GM04503 (cell line): ENCODE results near the gene NNMT.

ENCODE experiments used
- DNase-seq: peaks from one replicate; pipeline ENCODE4 v3.0.0-alpha.2; 2012; ENCODE audit warnings: low read depth

Gene NNMT

GRCh38 chr11:114263513-114264170, 32.6 kb upstream of the NNMT start:
- no peak for DNase-seq

- DNase-seq: no peak
These were observed 31.8 kb upstream of the NNMT start for GRCh38 chr11:114264381-114264780.

- no peak for DNase-seq
These were observed 30.9 kb upstream of the NNMT start for GRCh38 chr11:114265122-114265878.

GRCh38 chr11:114269498-114269897, 26.7 kb upstream of the NNMT start:
- DNase-seq: no peak

- DNase-seq: no peak
These were observed 25.5 kb upstream of the NNMT start for GRCh38 chr11:114270531-114271270.

GRCh38 chr11:114271316-114271715, 24.9 kb upstream of the NNMT start:
- no peak for DNase-seq

- DNase-seq: no peak
These were observed 23.9 kb upstream of the NNMT start for GRCh38 chr11:114272311-114272710.

GRCh38 chr11:114273071-114273470, 23.1 kb upstream of the NNMT start:
- DNase-seq: no peak

GRCh38 chr11:114273890-114274635, 22.1 kb upstream of the NNMT start:
- no peak for DNase-seq

GRCh38 chr11:114274637-114275036, 21.6 kb upstream of the NNMT start:
- no peak for DNase-seq

GRCh38 chr11:114275280-114275679, 20.9 kb upstream of the NNMT start:
- no peak for DNase-seq

GRCh38 chr11:114276077-114276476, 20.1 kb upstream of the NNMT start:
- DNase-seq: no peak

- no peak for DNase-seq
These were observed 18.4 kb upstream of the NNMT start for GRCh38 chr11:114277637-114278341.

- no peak for DNase-seq
These were observed 17.7 kb upstream of the NNMT start for GRCh38 chr11:114278342-114279065.

- no peak for DNase-seq
These were observed 16.2 kb upstream of the NNMT start for GRCh38 chr11:114279792-114280546.

- DNase-seq: no peak
These were observed 15.5 kb upstream of the NNMT start for GRCh38 chr11:114280696-114281095.

GRCh38 chr11:114281388-114281956, 14.7 kb upstream of the NNMT start:
- DNase-seq: no peak

- no peak for DNase-seq
These were observed 13.7 kb upstream of the NNMT start for GRCh38 chr11:114282488-114282887.

GRCh38 chr11:114283422-114283821, 12.8 kb upstream of the NNMT start:
- no peak for DNase-seq

GRCh38 chr11:114284021-114284420, 12.2 kb upstream of the NNMT start:
- DNase-seq: no peak
